ENCODE results near the gene SERPINH1. TPM values are rescaled to one million over a fixed set of nuclear protein-coding genes. Genes with fewer than 3 reads are reported as not detected.

SERPINH1 gene
- total and polyA plus RNA-seq, 8 donors, result 15.4 to 297 (median 48.4) TPM

GRCh38 chr11:75565916-75566762 lies 4.1 kb downstream of the SERPINH1 start:
- TF ChIP-seq POLR2AphosphoS5 (IDR thresholded peaks at IDR 0.05), result no peak
- TF ChIP-seq CTCF (IDR thresholded peaks at IDR 0.05), result no peak
- Histone ChIP-seq H3K9me3 (no peaks in the 10 kb centered on the region), H3K27me3 (no peaks in the 10 kb centered on the region), H3K27ac (peak overlapping the region; percentile 40 to 99 (median 99)), H3K4me3 (peak overlapping the region in 1 of 4 donors; percentile 65), H3K4me1 (peaks cover 35 to 86% (median 64%) of the 10 kb centered on the region in 4 donors), H3K36me3 (peaks cover 49 to 57% (median 52%) of the 10 kb centered on the region in 4 donors)
- DNase-seq, result no peak
- intact Hi-C loops (cut with DNase I; ENCODE audit: low total_unique reads), result no loop called here
- 80 to 88% (median 85%) methylated on average over 24 to 43 of the region's 43 CpGs for WGBS, 5 donors

- DNase-seq, result no peak
- WGBS, 5 donors, result 90 to 94% (median 92%) methylated on average over 34 of the region's 34 CpGs
- intact Hi-C loops (cut with DNase I; ENCODE audit: low total_unique reads), result no loop called here
- peaks cover 28 to 86% (median 57%) of the 10 kb centered on the region in 4 donors for H3K4me1 ChIP-seq
- H3K4me3 ChIP-seq, result no peak overlapping the region
- TF ChIP-seq EP300 (IDR thresholded peaks at IDR 0.05) (no peak), POLR2A (IDR thresholded peaks at IDR 0.05) (no peak), POLR2AphosphoS5 (IDR thresholded peaks at IDR 0.05) (no peak)
- H3K27ac ChIP-seq, result peak overlapping the region in 1 of 5 donors; percentile 99
- H3K9me3 ChIP-seq, result no peaks in the 10 kb centered on the region
- H3K36me3 ChIP-seq, result peaks cover 55 to 64% (median 59%) of the 10 kb centered on the region in 4 donors
- H3K27me3 ChIP-seq, result no peaks in the 10 kb centered on the region
Measured at GRCh38 chr11:75566763-75567279, 4.8 kb downstream of the SERPINH1 start.

- peaks cover 66 to 75% (median 70%) of the 10 kb centered on the region in 4 donors for H3K36me3 ChIP-seq
- peaks cover 28 to 87% (median 56%) of the 10 kb centered on the region in 4 donors for H3K4me1 ChIP-seq
- DNase-seq, result no peak
- intact Hi-C loops (cut with DNase I; ENCODE audit: low total_unique reads), result no loop called here
- WGBS, 5 donors, result 86 to 96% (median 95%) methylated on average over 6 of the region's 6 CpGs
- H3K27me3 ChIP-seq, result no peaks in the 10 kb centered on the region
- H3K27ac ChIP-seq, result peak overlapping the region in 1 of 5 donors; percentile 26
- no peaks in the 10 kb centered on the region for H3K9me3 ChIP-seq
- H3K4me3 ChIP-seq, result no peak overlapping the region
- no peak for TF ChIP-seq POLR2AphosphoS5 (IDR thresholded peaks at IDR 0.05)
- TF ChIP-seq EP300 (IDR thresholded peaks at IDR 0.05), result no peak
- TF ChIP-seq POLR2A (IDR thresholded peaks at IDR 0.05), result no peak
- TF ChIP-seq CTCF (IDR thresholded peaks at IDR 0.05), result no peak
Measured at GRCh38 chr11:75567971-75568370, 5.9 kb downstream of the SERPINH1 start.

- DNase-seq, result no peak
- peaks cover 21 to 79% (median 51%) of the 10 kb centered on the region in 4 donors for H3K4me1 ChIP-seq
- no peaks in the 10 kb centered on the region for H3K27me3 ChIP-seq
- H3K27ac ChIP-seq, result no peak overlapping the region
- no peaks in the 10 kb centered on the region for H3K9me3 ChIP-seq
- intact Hi-C loops (cut with DNase I; ENCODE audit: low total_unique reads), result no loop called here
- no peak for TF ChIP-seq POLR2AphosphoS5 (IDR thresholded peaks at IDR 0.05)
- no peak for TF ChIP-seq CTCF (IDR thresholded peaks at IDR 0.05)
- TF ChIP-seq EP300 (IDR thresholded peaks at IDR 0.05), result no peak
- TF ChIP-seq POLR2A (IDR thresholded peaks at IDR 0.05), result no peak
- H3K4me3 ChIP-seq, result no peak overlapping the region
- peaks cover 72 to 83% (median 77%) of the 10 kb centered on the region in 4 donors for H3K36me3 ChIP-seq
- 75 to 90% (median 84%) methylated on average over 14 of the region's 14 CpGs for WGBS, 5 donors
Measured at GRCh38 chr11:75568616-75569219, 6.7 kb downstream of the SERPINH1 start.

Data from stomach (tissue), 9 donors.